Measurements from ENCODE around the gene SNCA.

DNA sequence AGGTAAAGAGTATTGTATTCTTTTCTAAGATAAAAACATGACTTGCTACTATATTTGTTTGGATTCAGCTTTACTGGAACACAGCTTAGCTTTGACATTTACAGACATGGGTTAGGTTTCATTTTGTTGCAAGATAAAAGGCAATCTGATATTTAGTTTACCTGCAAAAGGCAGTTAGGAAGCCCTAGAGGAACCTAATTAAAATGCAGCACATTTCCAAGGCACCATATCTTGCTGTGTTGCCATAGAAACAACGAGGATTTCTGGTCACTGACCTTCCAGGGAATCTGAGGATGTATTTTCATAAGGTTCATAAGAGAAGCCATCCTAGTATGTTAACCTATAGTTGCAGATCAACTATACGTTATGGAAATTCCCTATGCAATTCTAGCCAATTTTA lies 116.0 kb downstream of the SNCA start:
- TF ChIP-seq TEAD4 (IDR thresholded peaks at IDR 0.05) (no peak), EP300 (IDR thresholded peaks at IDR 0.05; ENCODE audit: borderline replicate concordance) (no peak), RAD21 (IDR thresholded peaks at IDR 0.05; ENCODE audit: low read depth) (no peak), CEBPB (IDR thresholded peaks at IDR 0.05) (no peak)
